ENCODE data around the gene ARFRP1. TPM values are rescaled to one million over a fixed set of nuclear protein-coding genes. Genes with fewer than 3 reads are reported as not detected.
A peak's percentile ranks its signal among the peaks of the same experiment; 100 is the strongest.

Gene ARFRP1
- total and polyA plus RNA-seq, 8 donors: 13.9 to 47.7 (median 22.8) TPM

- no peak overlapping the region for H3K4me3 ChIP-seq
- intact Hi-C loops (cut with DNase I): no loop called here
- WGBS, 2 donors: 88 to 90% methylated on average over 13 of the region's 13 CpGs
- no peak overlapping the region for H3K27ac ChIP-seq
- no peaks in the 10 kb centered on the region for H3K9me3 ChIP-seq
- FAIRE-seq (no peak), DNase-seq (peak in 1 of 6 donors; percentile 12), ATAC-seq (no peak)
- H3K4me1 ChIP-seq: no peaks in the 10 kb centered on the region
- no peaks in the 10 kb centered on the region for H3K27me3 ChIP-seq
- no peak for TF ChIP-seq CTCF (IDR thresholded peaks at IDR 0.05)
- H3K36me3 ChIP-seq: no peaks in the 10 kb centered on the region
Observed at GRCh38 chr20:63753381-63753780, 45.6 kb upstream of the ARFRP1 start.

DNA sequence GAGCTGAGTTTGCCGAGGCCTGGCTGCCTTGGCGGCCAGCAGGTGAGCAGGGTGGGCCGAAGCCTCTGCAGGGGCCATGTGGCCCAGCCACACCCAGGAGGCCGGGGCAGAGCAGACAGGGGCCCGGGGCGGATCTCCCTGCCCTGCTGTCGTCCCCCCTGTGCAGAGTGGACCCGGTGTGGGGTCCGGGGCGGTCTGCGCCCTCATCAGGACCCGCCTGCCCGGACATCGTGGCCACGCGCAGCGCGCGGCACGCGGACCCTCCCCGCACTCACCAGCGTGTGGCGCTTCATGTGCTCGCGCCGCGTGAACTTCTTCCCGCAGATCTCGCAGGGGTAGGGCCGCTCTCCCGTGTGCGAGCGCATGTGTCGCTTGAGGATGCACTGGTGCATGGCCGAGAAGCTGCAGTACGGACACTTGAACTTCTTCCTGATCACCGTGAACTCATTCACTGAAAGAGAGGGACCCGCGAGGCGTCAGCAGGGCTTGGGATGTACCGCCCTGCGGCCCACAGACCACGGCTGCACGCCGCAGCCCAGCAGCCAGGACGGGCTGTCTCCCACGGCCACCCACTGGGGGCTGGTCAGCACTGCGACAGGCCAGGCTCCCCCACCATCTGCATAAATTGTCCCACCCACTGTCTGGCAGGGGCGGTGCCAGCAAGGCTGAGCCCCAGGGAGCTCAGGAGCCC, 44.8 kb upstream of the ARFRP1 start:
- no peaks in the 10 kb centered on the region for H3K4me1 ChIP-seq
- no peak for FAIRE-seq
- WGBS, 2 donors: 91 to 93% methylated on average over 48 to 50 of the region's 50 CpGs
- DNase-seq: peak in 1 of 6 donors; percentile 57
- no peak overlapping the region for H3K27ac ChIP-seq
- no peak overlapping the region for H3K4me3 ChIP-seq
- no peak for ATAC-seq
- no peaks in the 10 kb centered on the region for H3K36me3 ChIP-seq
- intact Hi-C loops (cut with DNase I): no loop called here
- no peaks in the 10 kb centered on the region for H3K9me3 ChIP-seq
- H3K27me3 ChIP-seq: no peaks in the 10 kb centered on the region
- TF ChIP-seq CTCF (IDR thresholded peaks at IDR 0.05): no peak

DNA sequence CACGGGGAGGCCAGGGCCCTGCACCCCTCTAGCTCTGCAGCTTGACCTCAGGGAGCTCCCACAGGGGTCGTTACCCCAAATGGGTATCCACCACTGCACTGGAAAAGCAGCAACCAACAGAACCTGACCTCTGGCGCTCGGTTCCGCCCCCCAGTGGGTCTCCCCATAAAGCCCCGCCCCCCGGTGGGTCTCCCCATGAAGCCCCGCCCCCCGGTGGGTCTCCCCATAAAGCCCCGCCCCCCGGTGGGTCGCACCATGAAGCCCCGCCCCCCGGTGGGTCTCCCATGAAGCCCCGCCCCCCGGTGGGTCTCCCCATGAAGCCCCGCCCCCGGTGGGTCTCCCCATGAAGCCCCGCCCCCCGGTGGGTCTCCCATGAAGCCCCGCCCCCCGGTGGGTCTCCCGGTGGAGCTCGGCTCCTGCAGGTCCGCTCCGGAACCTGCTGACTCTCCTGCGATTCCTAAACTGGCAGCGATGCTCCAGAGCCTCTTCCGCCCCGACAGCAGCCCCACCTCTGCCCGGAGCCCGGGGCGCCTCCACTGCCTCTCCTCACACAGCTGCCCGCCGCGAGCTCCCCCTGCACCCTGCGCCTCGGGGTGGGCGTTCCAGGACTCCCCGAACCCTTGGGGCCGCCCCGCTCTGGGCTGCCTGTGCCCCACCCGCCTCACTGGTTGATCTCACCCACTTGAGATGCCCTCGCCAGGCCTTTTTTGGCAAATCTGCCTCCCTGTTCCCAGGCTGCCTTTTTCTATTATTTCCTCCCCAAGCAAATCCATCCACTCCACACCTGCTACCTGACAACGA, 43.9 kb upstream of the ARFRP1 start:
- no peak overlapping the region for H3K27ac ChIP-seq

GRCh38 chr20:63750807-63751470, 43.2 kb upstream of the ARFRP1 start:
- WGBS, 2 donors: 77 to 79% methylated on average over 26 of the region's 26 CpGs
- Histone ChIP-seq H3K36me3 (no peaks in the 10 kb centered on the region), H3K27me3 (no peaks in the 10 kb centered on the region), H3K4me3 (no peak overlapping the region), H3K4me1 (no peaks in the 10 kb centered on the region), H3K9me3 (no peaks in the 10 kb centered on the region), H3K27ac (no peak overlapping the region)
- FAIRE-seq: no peak
- TF ChIP-seq CTCF (IDR thresholded peaks at IDR 0.05): no peak
- ATAC-seq: no peak
- DNase-seq: peak in 2 of 6 donors; percentile 17 to 23
- intact Hi-C loops (cut with DNase I): no loop called here

More for the DNA sequence above, 43.9 kb upstream of the ARFRP1 start:
- no peak for TF ChIP-seq CTCF (IDR thresholded peaks at IDR 0.05)
- FAIRE-seq (no peak), DNase-seq (peak in 2 of 6 donors; percentile 26 to 78), ATAC-seq (no peak)
- no peaks in the 10 kb centered on the region for H3K9me3 ChIP-seq
- 58 to 64% methylated on average over 23 to 44 of the region's 45 CpGs for WGBS, 2 donors
- no peaks in the 10 kb centered on the region for H3K27me3 ChIP-seq
- H3K4me3 ChIP-seq: no peak overlapping the region
- intact Hi-C loops (cut with DNase I): no loop called here
- no peaks in the 10 kb centered on the region for H3K4me1 ChIP-seq
- no peaks in the 10 kb centered on the region for H3K36me3 ChIP-seq

Measured in pancreas (tissue), 10 donors.